GM12892 (cell line): Measurements from ENCODE around the gene USH1G.

Experiments
- POLR2A ChIP-seq: IDR thresholded peaks from 2 replicates; pipeline ENCODE4 v1.6.1; 2011; ENCODE audit warnings: low read depth, low read length, control low read depth
- POLR2AphosphoS5 ChIP-seq: IDR thresholded peaks from 2 replicates; pipeline ENCODE4 v1.6.1; 2011; ENCODE audit warnings: low read depth, low read length, control low read depth

GRCh38 chr17:74949455-74950115 lies 26.5 kb upstream of the USH1G start:
- TF ChIP-seq POLR2AphosphoS5 (no peak), POLR2A (no peak)
